Esophagus squamous epithelium (tissue), 5 donors: ENCODE measurements around the gene RAPGEF5. TPM values are rescaled to one million over a fixed set of nuclear protein-coding genes. Genes with fewer than 3 reads are reported as not detected.

Experiments
- DNase-seq: peaks from one replicate; lab custom pipeline; 2025; lab: John Stamatoyannopoulos, UW
- H3K27ac ChIP-seq, 4 donors: fragments of 200-600 bp; sonication (generic); one replicate each; pipeline ENCODE4 v1.5.1; 2016 to 2019; ENCODE audit warnings: mild to moderate bottlenecking in 1 of 4
- H3K27me3 ChIP-seq, 4 donors: fragments of 200-600 bp; sonication (generic); 1 replicate in 3 of 4; 2 replicates in 1 of 4; pipeline versions ENCODE4 v1.5.1 to v1.6.0; 2017 to 2021; ENCODE audit warnings: antibody characterized with exemption in 1 of 4
- H3K36me3 ChIP-seq, 3 donors: fragments of 200-600 bp; sonication (generic); one replicate each; pipeline ENCODE4 v1.5.1; 2016 to 2019
- H3K4me1 ChIP-seq, 3 donors: fragments of 200-600 bp; sonication (generic); one replicate each; pipeline ENCODE4 v1.5.1; 2017 to 2019
- H3K4me3 ChIP-seq, 4 donors: fragments of 200-600 bp; sonication (generic); 1 replicate in 3 of 4; 2 replicates in 1 of 4; pipeline ENCODE4 v1.5.1; 2016 to 2019; ENCODE audit warnings: mild to moderate bottlenecking in 2 of 4, moderate library complexity in 1 of 4
- H3K9me3 ChIP-seq, 3 donors: fragments of 200-600 bp; sonication (generic); one replicate each; pipeline ENCODE4 v1.5.1; 2016 to 2019
- CTCF ChIP-seq, 6 experiments: fragments of 450-650 bp in 4 of 6; fragments of 200-600 bp in 2 of 6; sonication (generic) in 2 of 6; IDR thresholded peaks; one replicate each; pipeline ENCODE4 v1.5.1; 2016 to 2019; ENCODE audit warnings: antibody characterized with exemption in 6 of 6, mild to moderate bottlenecking in 4 of 6, moderate library complexity in 4 of 6
- POLR2A ChIP-seq, 4 donors: fragments of 450-650 bp; IDR thresholded peaks; one replicate each; pipeline ENCODE4 v1.6.1; 2017; ENCODE audit warnings: antibody characterized with exemption in 4 of 4, mild to moderate bottlenecking in 4 of 4, moderate library complexity in 3 of 4
- WGBS, 2 donors: methylation state at CpG; one replicate each; pipeline ENCODE4 v1.1.5; 2018; 5-methylcytosine and 5-hydroxymethylcytosine counted together
- intact Hi-C: fragments of 100-400 bp; cut with DNase I; formaldehyde crosslinking; loops from one replicate; pipeline ENCODE4 v1.15.0; 2022
- total RNA-seq, 4 donors: library from RNA; depleted of rRNA; stranded (reverse); fragments of >200 nt; gene quantifications; one replicate each; pipeline ENCODE4 v1.1.0, GENCODE V29; 2016
- donor health status: DM: yes; HTN: yes; CAD: no.

RAPGEF5 gene
- total RNA-seq, 4 donors from 2014 or later = 16.9 to 50.5 (median 38.4) TPM

GRCh38 chr7:22395222-22395621 lies 38.3 kb upstream of the RAPGEF5 start:
- Histone ChIP-seq H3K36me3 (no peaks in the 10 kb centered on the region), H3K27ac (no peak overlapping the region), H3K4me1 (peaks cover 0 to 5% (median 0%) of the 10 kb centered on the region in 3 donors), H3K9me3 (no peaks in the 10 kb centered on the region), H3K27me3 (no peaks in the 10 kb centered on the region), H3K4me3 (no peak overlapping the region)
- WGBS, 2 donors = no CpG with 5 or more reads among the region's 6 CpGs
- TF ChIP-seq POLR2A (IDR thresholded peaks at IDR 0.05) (no peak), CTCF (IDR thresholded peaks at IDR 0.05) (no peak)
- intact Hi-C loops = no loop called here
- DNase-seq = no peak

GRCh38 chr7:22394739-22395138 lies 37.8 kb upstream of the RAPGEF5 start:
- no peaks in the 10 kb centered on the region for H3K27me3 ChIP-seq
- no peaks in the 10 kb centered on the region for H3K9me3 ChIP-seq
- TF ChIP-seq POLR2A (IDR thresholded peaks at IDR 0.05) (no peak), CTCF (IDR thresholded peaks at IDR 0.05) (no peak)
- peaks cover 0 to 5% (median 0%) of the 10 kb centered on the region in 3 donors for H3K4me1 ChIP-seq
- no peak for DNase-seq
- H3K4me3 ChIP-seq = no peak overlapping the region
- intact Hi-C loops = no loop called here
- whole genome bisulfite sequencing, 2 donors = 87 to 90% methylated on average over 3 of the region's 3 CpGs
- no peaks in the 10 kb centered on the region for H3K36me3 ChIP-seq
- no peak overlapping the region for H3K27ac ChIP-seq

- Histone ChIP-seq H3K27ac (no peak overlapping the region), H3K4me3 (no peak overlapping the region), H3K4me1 (peaks cover 0 to 5% (median 0%) of the 10 kb centered on the region in 3 donors), H3K27me3 (no peaks in the 10 kb centered on the region), H3K9me3 (no peaks in the 10 kb centered on the region), H3K36me3 (no peaks in the 10 kb centered on the region)
- no peak for DNase-seq
- WGBS, 2 donors = 67 to 72% methylated on average over 13 of the region's 13 CpGs
- TF ChIP-seq CTCF (IDR thresholded peaks at IDR 0.05) = no peak
- TF ChIP-seq POLR2A (IDR thresholded peaks at IDR 0.05) = no peak
- intact Hi-C loops = no loop called here
These were observed 37.2 kb upstream of the RAPGEF5 start for GRCh38 chr7:22393913-22394729.

GRCh38 chr7:22390516-22390915 lies 33.6 kb upstream of the RAPGEF5 start:
- Histone ChIP-seq H3K36me3 (no peaks in the 10 kb centered on the region), H3K4me3 (no peak overlapping the region), H3K27me3 (no peaks in the 10 kb centered on the region), H3K27ac (no peak overlapping the region), H3K9me3 (no peaks in the 10 kb centered on the region), H3K4me1 (peaks cover 0 to 5% (median 0%) of the 10 kb centered on the region in 3 donors)
- intact Hi-C loops = no loop called here
- TF ChIP-seq CTCF (IDR thresholded peaks at IDR 0.05) (no peak), POLR2A (IDR thresholded peaks at IDR 0.05) (no peak)
- 30 to 69% methylated on average over 1 of the region's 1 CpG for whole genome bisulfite sequencing, 2 donors
- no peak for DNase-seq

- TF ChIP-seq CTCF (IDR thresholded peaks at IDR 0.05) = no peak
- H3K36me3 ChIP-seq = no peaks in the 10 kb centered on the region
- H3K27ac ChIP-seq = no peak overlapping the region
- intact Hi-C loops = no loop called here
- H3K4me1 ChIP-seq = peaks cover 0 to 5% (median 0%) of the 10 kb centered on the region in 3 donors
- no peaks in the 10 kb centered on the region for H3K27me3 ChIP-seq
- H3K4me3 ChIP-seq = no peak overlapping the region
- H3K9me3 ChIP-seq = no peaks in the 10 kb centered on the region
- 83 to 92% methylated on average over 2 of the region's 2 CpGs for WGBS, 2 donors
- no peak for DNase-seq
These were observed 32.9 kb upstream of the RAPGEF5 start for GRCh38 chr7:22389892-22390291.
